IPS-NIHi11 (cell line): Measurements from ENCODE around the gene USP15.
"Not testable (repeated sequence)": the region's sequence is repeated elsewhere in the genome, so short reads cannot be mapped to it uniquely, and the experiment has no call there.

Experiments used
- DNase-seq: peaks from one replicate; pipeline ENCODE4 v3.0.0; 2012; ENCODE audit warnings: mixed read lengths, low spot score

USP15 gene

DNA sequence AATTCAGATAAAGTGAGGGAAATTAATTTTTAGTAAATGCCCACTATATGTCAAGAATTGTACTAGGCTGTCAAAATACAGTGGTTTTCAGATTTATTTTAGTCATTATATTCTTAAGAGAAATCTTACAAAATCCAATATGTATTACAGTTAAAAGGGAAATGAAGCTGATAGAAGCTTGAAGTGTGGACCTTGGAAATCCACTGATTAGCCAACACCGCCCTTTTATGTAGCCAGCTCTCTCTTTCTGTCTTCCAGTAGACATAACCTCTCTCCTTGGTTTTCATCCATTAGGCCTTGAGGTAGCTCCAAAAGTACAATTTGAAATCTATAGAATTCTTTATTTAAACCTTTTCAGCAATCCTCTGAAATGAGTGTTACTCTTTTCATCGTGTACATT, 63.2 kb downstream of the USP15 start:
- DNase-seq = no peak

DNA sequence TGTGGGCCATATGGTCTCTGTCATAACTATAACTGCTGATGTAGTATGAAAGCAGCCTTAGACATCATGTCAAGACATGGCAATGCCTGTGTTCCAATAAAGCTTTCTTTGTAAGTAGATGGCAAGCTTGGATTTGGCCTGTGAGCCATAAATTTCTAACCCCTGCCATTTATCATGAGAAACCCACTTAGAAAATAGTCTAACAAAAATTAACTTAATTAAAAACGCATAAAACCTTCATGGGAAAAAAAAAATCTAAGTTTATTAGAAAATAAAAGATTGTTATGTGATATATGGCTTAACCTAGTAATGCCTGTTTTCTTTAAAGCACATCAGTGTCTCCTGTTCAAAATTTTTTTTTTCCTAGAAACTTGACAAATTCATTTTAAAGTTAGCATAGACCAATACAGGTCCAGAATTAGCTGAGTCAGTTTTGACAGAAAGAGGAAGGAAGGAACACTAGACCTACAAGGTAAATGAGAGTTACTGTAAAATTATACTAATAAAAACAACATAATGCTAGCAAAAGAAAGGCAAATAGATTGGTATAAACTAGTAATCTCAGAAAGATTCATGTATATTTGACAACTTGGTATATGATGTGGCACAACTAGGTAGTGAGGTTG, 68.2 kb downstream of the USP15 start:
- DNase-seq = no peak

DNA sequence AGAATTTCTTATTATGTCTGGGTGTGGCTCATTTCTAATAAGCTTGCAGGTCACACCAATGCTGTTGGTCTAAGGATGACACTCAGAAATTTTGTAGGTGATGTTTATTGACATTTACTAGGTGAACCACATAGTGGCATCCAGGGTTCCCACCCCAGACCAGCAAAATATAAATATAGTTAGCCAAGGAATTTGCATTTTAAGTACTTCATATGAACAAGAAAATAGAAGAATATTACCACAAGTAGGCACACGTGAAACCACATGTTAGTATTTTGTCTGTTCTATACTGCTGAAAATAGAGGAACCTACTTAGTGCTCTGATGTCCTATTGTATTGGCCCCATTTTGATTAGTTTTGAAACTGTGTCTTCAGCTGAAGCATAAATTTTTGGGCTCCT, 71.1 kb downstream of the USP15 start:
- no peak for DNase-seq

DNA sequence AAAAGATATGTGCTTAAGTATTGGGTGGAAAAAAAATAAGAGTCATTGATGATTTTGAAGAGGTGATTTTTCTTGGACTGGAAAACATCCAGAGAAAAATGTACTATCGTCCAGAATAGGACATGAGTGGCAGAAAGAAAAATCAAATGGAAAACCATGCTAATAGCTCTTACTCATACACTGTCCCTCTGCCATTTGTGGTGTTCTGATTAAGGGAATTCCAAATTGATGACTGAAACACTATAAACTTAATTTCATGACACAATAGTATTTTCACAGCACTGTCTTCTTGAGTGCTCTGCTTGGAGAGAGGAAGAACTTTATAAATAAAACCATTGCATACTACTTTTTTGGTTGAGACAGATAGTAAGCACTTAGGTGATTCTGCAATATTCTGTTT, 72.4 kb downstream of the USP15 start:
- DNase-seq = no peak

DNA sequence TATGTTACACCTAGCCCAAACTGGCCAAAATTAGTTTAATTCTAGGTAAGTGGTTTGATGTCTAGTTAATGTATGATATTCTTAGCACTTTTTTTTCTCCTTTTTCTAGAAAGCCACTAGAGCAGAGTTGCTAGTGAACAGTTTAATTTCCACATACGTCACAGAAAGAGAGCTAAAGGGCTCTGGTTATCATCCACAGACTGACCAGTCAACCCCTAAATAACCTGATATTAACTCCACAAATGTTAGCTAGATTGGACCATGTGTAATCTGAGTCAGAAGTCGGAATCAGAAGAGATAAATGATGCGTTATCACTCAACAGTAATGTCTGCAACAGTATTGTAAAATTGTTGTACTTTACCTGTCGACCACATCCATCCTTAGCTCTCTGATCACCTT, 74.9 kb downstream of the USP15 start:
- no peak for DNase-seq

DNA sequence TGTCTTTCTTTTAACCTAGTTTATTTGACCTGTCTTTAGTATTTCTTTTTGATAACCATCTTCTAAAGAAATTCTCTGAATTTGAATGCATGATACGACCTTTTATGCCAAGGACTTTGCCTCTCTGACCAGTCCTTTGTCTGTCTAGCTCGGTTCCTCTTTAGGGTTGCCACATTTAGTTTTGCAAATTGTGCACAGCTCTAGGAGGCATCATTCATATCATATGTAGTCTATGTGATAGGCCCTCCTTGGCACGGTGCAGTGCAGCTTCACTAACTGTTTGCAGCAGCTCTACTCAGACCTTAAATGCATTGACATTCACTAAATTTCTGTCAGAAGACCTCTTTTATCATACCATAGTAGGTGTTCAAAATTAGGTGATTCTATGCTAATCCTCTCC, 75.6 kb downstream of the USP15 start:
- DNase-seq = no peak

DNA sequence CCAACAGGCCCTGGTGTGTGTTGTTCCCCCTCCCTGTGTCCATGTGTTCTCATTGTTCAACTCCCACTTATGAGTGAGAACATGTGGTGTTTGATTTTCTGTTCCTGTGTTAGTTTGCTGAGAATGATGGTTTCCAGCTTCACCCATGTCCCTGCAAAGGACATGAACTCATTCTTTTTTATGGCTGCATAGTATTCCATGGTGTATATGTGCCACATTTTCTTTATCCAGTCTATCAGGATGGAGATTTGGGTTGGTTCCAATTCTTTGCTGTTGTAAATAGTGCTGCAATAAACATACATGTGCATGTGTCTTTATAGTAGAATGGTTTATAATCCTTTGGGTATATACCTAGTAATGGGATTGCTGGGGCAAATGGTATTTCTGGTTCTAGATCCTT, 77.4 kb downstream of the USP15 start:
- DNase-seq = not testable (repeated sequence)

DNA sequence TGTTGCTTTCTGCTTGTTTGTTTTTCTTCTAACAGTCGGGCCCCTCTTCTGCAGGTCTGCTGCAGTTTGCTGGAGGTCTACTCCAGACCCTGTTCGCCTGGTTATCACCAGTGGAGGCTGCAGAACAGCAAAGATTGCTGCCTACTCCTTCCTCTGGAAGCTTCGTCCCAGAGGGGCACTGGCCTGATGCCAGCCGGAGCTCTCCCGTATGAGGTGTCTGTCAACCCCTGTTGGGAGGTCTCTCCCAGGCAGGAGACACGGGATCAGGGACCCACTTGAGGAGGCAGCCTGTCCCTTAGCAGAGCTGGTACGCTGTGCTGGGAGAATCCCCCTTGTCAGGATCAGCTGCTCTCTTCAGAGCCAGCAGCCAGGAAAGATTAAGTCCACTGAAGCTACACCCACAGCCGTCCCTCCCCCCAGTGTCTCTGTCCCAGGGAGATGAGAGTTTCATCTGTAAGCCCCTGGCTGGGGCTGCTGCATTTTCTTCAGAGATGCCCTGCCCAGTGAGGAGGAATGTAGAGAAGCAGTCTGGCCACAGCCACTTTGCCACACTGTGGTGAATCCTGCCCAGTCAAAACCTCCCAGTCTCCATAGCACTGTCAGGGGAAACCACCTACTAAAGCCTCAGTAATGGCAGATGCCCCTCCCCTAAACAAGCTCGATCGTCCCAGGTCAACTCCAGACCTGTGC, 82.6 kb downstream of the USP15 start:
- not testable (repeated sequence) for DNase-seq

DNA sequence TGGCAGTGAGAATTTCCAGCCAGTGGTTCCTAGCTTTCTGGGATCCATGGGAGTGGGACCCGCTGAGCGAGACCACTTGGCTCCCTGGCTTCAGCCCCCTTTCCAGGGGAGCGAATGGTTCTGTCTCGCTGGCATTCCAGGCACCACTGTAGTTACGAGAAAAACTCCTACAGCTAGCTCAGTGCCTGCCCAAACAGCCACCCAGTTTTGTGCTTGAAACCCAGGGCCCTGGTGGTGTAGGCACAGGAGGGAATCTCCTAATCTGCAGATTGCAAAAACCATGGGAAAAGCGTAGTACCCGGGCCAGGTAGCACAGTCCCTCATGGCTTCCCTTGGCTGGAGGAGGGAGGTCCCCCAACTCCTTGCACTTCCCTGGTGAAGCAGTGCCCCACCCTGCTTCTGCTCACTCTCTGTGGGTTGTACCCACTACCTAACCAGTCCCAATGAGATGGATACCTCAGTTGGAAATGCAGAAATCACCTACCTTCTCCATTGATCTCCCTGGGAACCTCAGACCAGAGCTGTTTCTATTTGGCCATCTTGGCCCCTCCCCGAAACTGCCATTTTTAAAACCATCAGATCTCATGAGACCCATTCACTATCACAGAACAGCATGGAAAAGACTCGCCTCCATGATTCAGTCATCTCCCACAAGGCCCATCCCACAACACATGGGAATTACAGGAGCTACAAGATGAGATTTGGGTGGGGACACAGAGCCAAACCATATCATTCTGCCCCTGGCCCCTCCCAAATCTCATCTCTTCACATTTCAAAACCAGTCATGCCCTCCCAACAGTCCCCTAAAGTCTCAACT, 83.3 kb downstream of the USP15 start:
- not testable (repeated sequence) for DNase-seq

DNA sequence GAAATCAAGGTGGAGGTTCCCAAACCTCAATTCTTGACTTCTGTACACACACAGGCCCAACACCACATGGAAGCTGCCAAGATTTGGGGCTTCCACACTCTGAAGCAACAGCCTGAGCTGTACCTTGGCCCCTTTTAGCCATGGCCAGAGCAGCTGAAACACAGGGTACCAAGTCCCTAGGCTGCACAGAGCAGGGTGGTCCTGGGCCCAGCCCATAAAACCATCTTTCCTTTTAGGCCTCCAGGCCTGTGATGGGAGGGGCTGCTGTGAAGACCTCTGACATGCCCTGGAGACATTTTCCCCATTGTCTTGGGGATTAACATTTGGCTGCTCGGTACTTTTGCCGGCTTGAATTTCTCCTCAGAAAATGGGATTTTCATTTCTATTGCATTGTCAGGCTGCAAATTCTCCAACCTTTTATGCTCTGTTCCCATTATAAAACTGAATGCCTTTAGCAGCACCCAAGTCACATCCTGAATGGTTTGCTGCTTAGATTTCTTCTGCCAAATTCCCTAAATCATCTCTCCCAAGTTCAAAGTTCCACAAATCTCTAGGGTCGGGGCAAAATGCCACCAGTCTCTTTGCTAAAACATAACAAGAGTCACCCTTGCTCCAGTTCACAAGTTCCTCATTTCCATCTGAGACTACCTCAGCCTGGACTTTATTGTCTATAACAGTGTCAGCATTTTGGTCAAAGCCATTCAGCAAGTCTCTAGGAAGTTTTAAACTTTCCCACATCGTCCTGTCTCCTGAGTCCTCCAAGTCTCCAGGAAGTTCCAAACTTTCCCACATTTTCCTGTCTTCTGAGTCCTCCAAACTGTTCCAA, 84.7 kb downstream of the USP15 start:
- DNase-seq = not testable (repeated sequence)

DNA sequence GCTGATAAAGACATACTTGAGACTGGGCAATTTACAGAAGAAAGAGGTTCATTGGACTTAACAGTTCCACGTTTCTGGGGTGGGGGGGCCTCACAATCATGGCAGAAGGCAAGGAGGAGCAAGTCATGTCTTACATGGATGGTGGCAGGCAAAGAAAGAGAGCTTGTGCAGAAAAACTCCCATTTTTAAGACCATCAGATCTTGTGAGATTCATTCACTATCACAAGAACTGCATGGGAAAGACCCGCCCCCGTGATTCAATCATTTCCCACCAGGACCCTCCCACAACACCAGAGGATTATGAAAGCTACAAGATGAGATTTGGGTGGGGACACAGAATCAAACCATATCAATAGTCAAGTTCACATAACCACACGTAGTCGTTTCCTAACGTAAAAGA, 85.5 kb downstream of the USP15 start:
- DNase-seq = no peak

DNA sequence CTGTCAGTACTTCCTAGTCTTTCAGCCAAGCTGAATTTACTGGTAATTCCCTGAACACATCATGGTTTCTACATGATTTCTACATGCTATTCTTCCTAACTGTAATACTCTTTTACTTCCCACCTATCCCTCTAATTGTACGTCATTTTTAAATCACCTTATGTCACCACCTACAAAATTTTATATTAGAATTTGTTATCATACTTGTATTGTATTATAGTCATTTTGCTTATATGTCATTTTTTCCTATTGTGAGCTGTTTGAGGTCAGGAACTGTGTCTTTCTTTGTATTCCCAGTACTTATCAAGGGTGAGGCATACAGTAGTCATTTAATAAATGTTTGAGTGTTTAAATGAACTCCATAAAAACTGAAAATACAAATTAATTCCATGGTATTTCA, 86.6 kb downstream of the USP15 start:
- no peak for DNase-seq

DNA sequence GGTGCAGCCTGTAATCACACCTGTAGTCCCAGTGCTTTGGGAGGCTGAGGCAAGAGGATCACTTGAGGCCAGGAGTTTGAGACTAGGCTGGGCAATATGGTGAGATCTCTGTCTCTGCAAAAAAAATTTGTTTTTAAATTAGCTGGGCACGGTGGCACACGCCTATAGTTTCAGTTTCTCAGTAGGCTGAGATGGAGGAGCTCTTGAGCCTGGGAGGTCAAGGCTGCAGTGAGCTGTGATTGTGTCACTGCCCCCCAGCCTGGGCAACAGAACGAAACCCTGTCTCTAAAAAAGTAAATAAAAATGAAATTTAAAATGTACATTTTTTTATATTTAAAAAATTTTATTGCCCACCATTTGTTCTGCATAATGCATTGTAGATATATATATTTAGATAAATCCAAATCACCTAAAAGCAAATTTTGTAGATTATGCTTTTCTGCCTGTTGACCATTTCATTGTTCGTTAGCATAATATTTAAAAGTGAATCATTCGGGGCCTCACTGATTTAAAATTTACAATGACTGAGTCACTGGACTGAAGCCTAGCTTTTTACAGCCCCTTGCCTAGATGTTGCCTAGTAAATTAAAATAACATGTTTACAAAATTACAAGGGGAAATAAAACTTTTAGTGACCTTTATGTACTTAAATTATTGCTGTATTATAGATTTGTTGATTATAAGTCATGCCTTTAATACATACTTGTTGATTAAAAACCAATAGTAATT, 87.9 kb downstream of the USP15 start:
- DNase-seq = no peak

DNA sequence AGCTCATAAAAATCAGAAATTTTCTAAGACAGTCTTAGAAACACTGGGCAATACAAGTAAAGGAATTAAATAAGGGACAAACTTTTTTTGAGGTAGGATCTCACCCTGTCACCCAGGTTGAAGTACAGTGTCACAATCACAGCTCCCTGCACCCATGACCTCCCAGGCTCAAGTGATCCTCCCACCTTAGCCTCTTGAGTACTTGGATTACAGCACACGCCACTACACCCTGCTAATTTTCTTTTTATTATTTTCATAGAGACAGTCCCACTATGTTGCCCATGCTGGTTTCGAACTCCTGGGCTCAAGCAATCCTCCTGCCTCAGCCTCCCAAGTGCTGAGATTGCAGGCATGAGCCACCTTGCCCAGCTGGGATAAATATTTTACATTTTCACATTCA, 90.3 kb downstream of the USP15 start:
- DNase-seq = no peak

DNA sequence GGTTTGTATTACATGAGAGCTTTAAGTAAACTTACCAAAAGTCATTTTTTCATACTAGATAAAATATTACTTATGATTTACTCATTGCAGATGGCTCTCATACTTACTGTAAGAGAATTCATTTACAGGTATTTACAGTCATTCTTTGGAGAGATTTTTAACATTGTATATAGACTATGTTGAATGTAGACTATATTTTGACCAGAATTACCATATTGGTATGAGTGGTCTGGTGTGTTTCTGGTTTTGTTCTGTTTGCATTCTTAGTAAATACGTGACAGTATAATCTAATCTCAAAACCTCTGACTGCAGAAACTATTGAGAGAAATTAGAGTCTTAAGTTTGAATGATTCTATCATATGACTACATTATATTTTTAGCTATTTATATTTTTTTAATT, 91.1 kb downstream of the USP15 start:
- no peak for DNase-seq

DNA sequence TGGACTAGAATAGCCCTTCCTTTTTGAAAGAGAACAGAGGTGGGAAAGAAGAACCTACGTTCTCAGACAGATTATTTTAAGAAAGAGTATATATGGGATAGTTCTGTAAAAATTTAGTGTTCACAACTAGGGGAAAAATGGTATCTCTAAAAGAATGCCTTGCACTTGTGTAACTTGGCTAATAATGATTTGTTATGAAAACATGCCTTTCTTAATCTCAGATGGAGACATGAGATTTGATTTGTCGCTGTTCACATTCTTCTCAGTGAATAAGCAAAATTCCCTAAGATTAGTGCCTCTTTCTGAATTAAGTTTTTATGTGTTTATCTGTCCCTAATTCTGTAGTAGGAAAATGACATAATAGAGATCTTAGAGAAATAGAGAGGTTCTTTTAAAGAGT, 100.8 kb downstream of the USP15 start:
- DNase-seq = no peak

DNA sequence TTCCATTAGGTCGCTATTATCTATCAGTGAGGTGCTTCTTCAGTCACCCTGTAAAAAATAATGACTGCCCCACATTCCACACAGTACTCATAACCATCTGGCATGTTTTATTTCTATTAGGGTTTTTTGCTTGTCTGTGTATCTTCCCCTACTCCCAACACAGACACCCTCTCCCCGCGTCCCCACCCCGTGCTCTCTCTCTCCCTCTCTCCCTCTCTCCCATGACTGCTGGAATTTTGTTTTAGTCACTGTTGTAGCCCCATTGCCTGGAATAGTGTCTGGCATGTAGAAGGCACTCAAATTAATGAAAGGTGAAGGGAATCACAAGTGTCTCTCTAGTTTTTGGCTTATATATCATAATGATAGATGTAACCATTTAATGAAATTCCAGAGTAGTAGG, 103.3 kb downstream of the USP15 start:
- DNase-seq = no peak

DNA sequence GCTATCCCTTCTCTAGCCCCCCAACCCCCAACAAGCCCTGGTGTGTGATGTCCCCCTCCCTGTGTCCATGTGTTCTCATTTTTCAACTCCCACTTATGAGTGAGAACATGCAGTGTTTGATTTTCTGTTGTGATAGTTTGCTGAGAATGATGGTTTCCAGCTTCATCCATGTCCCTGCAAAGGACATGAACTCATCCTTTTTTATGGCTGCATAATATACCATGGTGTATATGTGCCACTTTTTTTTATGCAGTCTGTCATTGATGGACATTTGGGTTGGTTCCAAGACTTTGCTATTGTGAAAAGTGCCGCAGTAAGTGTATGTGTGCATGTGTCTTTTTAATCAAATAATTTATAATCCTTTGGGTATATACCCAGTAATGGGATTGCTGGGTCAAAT, 104.5 kb downstream of the USP15 start:
- DNase-seq = not testable (repeated sequence)

DNA sequence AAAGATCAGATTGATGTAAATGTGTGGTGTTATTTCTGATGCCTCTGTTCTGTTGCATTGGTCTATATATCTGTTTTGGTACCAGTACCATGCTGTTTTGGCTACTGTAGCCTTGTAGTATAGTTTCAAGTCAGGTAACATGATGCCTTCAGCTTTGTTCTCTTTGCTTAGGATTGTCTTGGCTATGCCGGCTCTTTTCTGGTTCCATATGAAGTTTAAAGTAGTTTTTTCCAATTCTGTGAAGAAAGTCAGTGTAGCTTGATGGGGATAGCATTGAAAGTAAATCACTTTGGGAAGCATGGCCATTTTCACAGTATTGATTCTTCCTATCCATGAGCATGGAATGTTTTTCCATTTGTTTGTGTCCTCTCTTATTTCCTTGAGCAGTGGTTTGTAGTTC, 105.6 kb downstream of the USP15 start:
- not testable (repeated sequence) for DNase-seq

DNA sequence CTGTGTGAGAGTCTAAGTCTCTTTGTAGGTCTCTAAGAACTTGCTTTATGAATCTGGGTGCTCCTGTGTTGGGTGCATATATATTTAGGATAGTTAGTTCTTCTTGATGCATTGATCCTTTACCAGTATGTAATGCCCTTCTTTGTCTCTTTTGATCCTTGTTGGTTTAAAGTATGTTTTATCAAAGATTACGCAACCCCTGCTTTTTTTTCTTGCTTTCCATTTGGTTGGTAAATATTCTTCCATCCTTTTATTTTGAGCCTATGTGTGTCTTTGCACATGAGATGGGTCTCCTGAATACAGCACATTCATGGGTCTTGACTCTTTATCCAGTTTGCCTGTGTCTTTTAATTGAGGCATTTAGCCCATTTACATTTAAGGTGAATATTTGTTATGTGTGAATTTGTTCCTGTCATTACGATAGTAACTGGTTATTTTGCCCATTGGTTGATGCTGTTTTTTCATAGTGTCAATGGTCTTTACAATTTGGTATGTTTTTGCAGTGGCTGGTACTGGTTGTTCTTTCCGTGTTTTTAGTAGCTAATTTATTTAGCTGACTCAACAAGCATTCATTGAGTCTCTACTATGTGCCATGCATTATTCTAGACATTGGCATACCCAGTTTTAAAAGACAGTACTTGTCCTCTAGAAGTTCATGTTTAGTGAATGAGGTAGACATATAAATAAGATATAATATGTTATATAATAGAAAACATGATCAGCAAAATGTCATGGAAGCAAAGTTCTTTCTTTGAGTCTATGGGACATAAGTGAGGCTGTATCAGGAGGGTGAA, 108.4 kb downstream of the USP15 start:
- not testable (repeated sequence) for DNase-seq

DNA sequence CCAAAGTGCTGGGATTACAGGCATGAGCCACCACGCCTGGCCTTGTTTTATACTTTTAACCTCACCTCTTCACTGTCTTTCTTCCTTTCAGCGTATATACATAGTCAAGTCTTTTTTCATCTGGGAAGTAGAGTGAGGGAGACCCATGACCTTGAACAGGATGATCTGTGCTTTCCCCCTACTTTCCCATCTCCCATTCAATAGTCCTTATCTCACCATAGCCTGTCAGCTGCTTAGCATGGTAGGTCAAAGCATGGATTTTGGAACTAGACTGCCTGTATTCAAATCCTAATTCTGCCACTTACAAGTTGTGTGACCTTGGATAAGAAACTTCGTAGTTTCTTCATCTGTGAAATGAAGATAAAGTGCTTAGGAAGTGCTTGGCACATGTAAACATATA, 110.0 kb downstream of the USP15 start:
- DNase-seq = no peak
